RKO (cell line): ENCODE data around the gene ATG4C.
A peak's percentile ranks its signal among the peaks of the same experiment; 100 is the strongest.

Experiments
- DNase-seq: peaks from one replicate; pipeline ENCODE4 v3.0.0-alpha.2; 2016; ENCODE audit warnings: low spot score

The ATG4C gene

DNA sequence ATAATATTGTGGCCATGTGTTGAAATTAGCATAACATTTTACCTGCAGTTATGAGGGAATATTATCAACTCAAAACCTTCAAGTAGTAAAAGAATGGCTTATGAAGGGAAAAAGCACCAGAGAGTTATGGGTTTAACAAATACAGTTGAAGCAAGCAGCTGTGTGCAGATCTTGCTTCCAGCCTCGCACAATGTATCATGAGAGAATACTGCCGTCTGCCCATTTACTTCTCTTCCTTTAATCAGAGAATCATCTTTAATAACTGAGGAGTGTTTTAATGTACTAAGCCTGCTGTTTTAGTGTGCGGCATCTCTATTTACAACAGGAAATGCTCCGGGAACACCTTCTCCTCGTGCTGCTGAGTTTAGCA lies 120.9 kb downstream of the ATG4C start:
- no peak for DNase-seq

DNA sequence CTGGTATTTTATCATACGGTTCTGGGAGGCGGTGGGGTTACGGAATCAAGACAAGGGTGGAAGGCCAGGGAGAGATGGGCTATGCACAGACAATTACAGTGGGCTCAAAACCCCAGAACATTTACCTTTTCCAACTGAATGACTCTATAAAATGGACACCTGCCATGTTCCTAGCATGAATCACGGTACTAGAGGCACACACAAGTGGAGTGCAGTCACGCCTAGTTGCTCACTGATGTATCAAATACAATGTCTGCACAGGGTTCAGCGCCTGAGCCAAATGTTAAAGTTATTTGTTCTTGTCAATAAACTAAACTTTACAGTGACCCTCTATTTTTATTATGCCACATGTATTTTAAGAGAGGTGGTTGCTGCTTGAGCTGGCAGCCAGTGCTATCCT lies 121.4 kb downstream of the ATG4C start:
- no peak for DNase-seq

DNA sequence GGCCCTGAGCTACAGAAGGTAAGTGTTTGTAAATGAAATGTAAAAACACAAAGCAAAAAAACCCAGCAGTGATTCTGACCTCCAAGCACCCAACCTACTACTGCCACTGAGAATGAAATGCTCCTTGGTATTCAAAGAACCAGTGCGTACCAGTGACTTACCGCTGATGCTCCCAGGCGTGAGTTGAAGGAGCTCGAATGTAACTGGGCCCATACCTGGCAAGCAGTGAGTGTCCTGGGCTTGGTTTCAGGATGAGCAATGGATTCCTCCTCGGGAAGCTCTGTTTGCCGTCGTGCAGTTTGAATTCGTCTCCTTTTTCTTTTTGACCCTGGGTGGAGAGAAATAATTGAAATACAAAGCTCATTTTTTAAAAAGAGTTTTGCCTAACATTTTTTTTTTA lies 121.9 kb downstream of the ATG4C start:
- no peak for DNase-seq

DNA sequence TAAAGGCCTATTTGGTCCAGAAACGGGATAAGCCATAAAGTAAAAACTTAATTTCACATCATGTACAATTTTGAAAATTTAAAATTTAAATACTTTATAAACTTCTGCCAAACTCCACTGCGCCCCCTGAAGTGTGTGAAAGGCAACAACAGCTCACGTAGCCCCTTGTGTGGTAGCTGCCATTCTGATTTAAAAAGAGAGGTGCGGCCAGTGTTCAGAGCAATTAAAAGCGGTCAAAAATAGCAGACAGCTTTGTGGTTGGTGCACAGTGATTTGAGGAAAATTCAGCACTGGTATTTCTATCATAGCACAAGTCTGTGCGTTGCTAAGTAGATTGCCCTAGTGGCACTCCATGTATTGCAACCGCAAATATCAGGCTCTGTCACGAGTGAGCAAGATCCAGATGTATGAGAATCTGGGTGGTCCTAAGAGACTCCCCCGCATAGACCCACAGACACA lies 122.5 kb downstream of the ATG4C start:
- peak; percentile 5 for DNase-seq

DNA sequence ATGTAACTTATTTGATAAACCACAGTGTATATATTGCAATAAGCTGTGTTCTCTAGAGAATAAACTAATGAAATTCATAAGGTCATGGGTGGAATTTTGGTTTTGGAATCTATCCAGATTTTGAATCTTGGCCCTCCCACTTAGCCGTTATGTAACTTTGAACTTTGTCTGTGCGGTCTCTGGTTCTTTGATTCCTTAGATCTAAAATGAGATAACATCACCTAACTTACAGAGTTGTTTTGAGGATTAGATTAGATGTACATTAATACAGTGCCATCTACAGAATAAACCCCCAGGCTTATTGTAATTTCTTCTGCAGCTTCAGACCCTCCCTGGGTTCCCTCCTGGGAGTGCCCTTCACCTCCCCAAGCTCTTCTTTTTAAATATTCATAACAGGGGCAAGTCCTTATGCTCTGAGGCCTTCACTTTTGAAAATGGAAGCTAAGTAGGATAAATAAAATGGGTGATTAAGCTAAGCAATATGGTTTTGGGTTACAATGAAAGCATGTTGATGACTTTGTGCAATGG lies 124.3 kb downstream of the ATG4C start:
- DNase-seq = no peak

DNA sequence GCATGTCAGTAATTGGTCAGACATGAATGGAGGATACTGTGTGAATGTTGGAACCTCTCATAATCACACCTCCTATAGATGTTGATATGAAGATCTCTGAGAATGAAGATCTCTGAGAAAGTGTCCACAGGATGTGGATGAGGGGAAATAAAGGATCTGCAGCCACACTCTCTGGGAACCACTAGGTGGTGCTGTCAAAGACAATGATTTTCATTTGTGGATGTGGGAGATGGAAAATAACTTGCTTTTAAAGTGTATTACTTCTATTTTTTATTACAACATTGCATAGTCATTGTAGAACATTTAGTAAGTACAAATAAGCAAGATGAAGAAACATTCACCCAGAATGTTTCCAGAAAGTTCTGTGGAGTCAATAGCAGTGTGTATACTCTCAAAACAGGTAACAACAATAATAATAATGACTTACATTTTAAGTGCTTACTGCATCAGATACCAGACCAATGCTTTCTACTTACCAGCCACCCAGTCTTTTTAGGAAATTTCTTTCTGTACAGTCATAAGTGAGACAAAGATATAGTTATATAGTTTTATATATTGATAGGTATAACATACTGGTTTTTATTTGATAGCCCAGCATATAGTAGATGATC lies 128.2 kb downstream of the ATG4C start:
- peak; percentile 25 for DNase-seq
